K562 (cell line): ENCODE data around the gene DXO. TPM values are rescaled to one million over a fixed set of nuclear protein-coding genes. Genes with fewer than 3 reads are reported as not detected.

Source experiments
- ATAC-seq: fragments of 200-7000 bp; cut with Tn5 transposase; 3 replicates; pipeline ENCODE4 v1.9.1; 2020; ENCODE audit warnings: moderate library complexity
- BruUV-seq: library from RNA; stranded (reverse); fragments of 400-500 nt; replicated peaks from 2 replicates; lab custom pipeline; 2021; lab: Mats Ljungman, UMichigan
- CTCF ChIA-PET: fragments of 300-600 bp; formaldehyde crosslinking; extraction: SDS; loops from one replicate; lab custom pipeline; 2021; ENCODE audit warnings: low intra/inter-chr PET ratio; lab: Yijun Ruan, JAX
- POLR2A ChIA-PET: fragments of 300-600, 350-650 bp; sonication (Branson Sonifier 250); formaldehyde crosslinking; extraction: SDS; loops from one replicate; lab custom pipeline; 2021; ENCODE audit warnings: antibody characterized with exemption, inconsistent platforms; lab: Yijun Ruan, JAX
- DNase-seq, 4 experiments: peaks; one replicate each; pipeline versions ENCODE4 v3.0.0 to v3.0.0-alpha.2; 2011 to 2018; ENCODE audit warnings: low spot score in 3 of 4, mixed read lengths in 3 of 4; ENCODE audit errors: extremely low read depth in 1 of 4
- FAIRE-seq: peaks from 2 replicates; lab custom pipeline; 2011; peaks lifted over from hg19 to GRCh38; lab: Jason Lieb, UNC
- H2AFZ ChIP-seq: 2 replicates; pipeline ENCODE4 v1.6.0; 2011; ENCODE audit warnings: low read depth, low read length, control low read depth, inconsistent platforms
- H3K27ac ChIP-seq: fragments of 200-600 bp; 3 replicates; pipeline ENCODE4 v1.8.0; 2011; ENCODE audit warnings: low read depth, mild to moderate bottlenecking, control low read depth, inconsistent platforms, low read length, moderate library complexity, mixed read lengths; ENCODE audit errors: extremely low read depth
- H3K27me3 ChIP-seq, 2 experiments: fragments of 300-600 bp in 1 of 2; 2 replicates in 1 of 2; 3 replicates in 1 of 2; pipeline versions ENCODE4 v1.6.0 to v1.8.0; 2011; ENCODE audit warnings: inconsistent platforms in 2 of 2, low read length in 2 of 2, mild to moderate bottlenecking in 1 of 2, mixed read lengths in 1 of 2, moderate library complexity in 1 of 2; ENCODE audit not compliant: control insufficient read depth in 2 of 2, insufficient read depth in 2 of 2
- H3K36me3 ChIP-seq: fragments of 300-600 bp; 3 replicates; pipeline ENCODE4 v1.8.0; 2011; ENCODE audit warnings: mild to moderate bottlenecking, low read length, inconsistent platforms; ENCODE audit not compliant: control insufficient read depth, insufficient read depth
- H3K4me1 ChIP-seq, 2 experiments: fragments of 200-600 bp in 1 of 2; replicated peaks in 1 of 2; 2 replicates in 1 of 2; 3 replicates in 1 of 2; pipeline versions ENCODE4 v1.5.1 to v1.8.0; 2011; ENCODE audit warnings: inconsistent platforms in 2 of 2, low read length in 2 of 2, mild to moderate bottlenecking in 1 of 2, mixed read lengths in 1 of 2, moderate library complexity in 1 of 2; ENCODE audit not compliant: control insufficient read depth in 2 of 2, insufficient read depth in 2 of 2
- H3K4me2 ChIP-seq: 2 replicates; pipeline ENCODE4 v1.6.1; 2011; ENCODE audit warnings: low read length, control low read depth, inconsistent platforms, mixed read lengths; ENCODE audit not compliant: insufficient read depth
- H3K4me3 ChIP-seq: fragments of 200-600 bp; sonication (generic), shearing (Covaris generic); 2 replicates; pipeline ENCODE4 v1.5.1; 2016; ENCODE audit warnings: control low read depth, inconsistent platforms
- H3K79me2 ChIP-seq: fragments of 200-600 bp; 3 replicates; pipeline ENCODE4 v1.8.0; 2011; ENCODE audit warnings: low read length, inconsistent platforms; ENCODE audit not compliant: control insufficient read depth, insufficient read depth
- H3K9ac ChIP-seq, 2 experiments: 2 replicates each; pipeline versions ENCODE4 v1.6.0 to v1.6.1; 2011; ENCODE audit warnings: low read depth in 2 of 2, low read length in 2 of 2, control low read depth in 1 of 2, inconsistent platforms in 1 of 2, mild to moderate bottlenecking in 1 of 2, mixed read lengths in 1 of 2; ENCODE audit not compliant: insufficient read depth in 1 of 2
- H3K9me1 ChIP-seq: one replicate; pipeline ENCODE4 v1.6.0; 2011; ENCODE audit warnings: inconsistent platforms, mild to moderate bottlenecking, low read length, moderate library complexity; ENCODE audit not compliant: control insufficient read depth, insufficient read depth
- H3K9me3 ChIP-seq: replicated peaks from 2 replicates; pipeline ENCODE4 v1.5.1; 2011; ENCODE audit warnings: low read depth, low read length, inconsistent platforms; ENCODE audit not compliant: control insufficient read depth, insufficient read depth
- H4K20me1 ChIP-seq: replicated peaks from 2 replicates; pipeline ENCODE4 v1.6.1; 2011; ENCODE audit warnings: low read length, inconsistent platforms, mixed read lengths; ENCODE audit not compliant: control insufficient read depth, insufficient read depth
- FOS ChIP-seq: IDR thresholded peaks from 3 replicates; pipeline ENCODE4 v1.6.1; 2011; ENCODE audit not compliant: insufficient read length; ENCODE audit errors: extremely low read depth
- GATAD2A ChIP-seq: fragments of 450-650 bp; IDR thresholded peaks from 2 replicates; pipeline ENCODE4 v1.6.1; 2017
- MCM7 ChIP-seq, 2 experiments: fragments of 450-650 bp; IDR thresholded peaks; 2 replicates each; pipeline ENCODE4 v1.6.1; 2016 to 2018
- STAT5A ChIP-seq: IDR thresholded peaks from 2 replicates; pipeline ENCODE4 v1.6.1; 2012; ENCODE audit warnings: low read length, inconsistent platforms, borderline replicate concordance
- ZFP36 ChIP-seq: fragments of 150-350 bp; IDR thresholded peaks from 2 replicates; pipeline ENCODE4 v1.6.1; 2018; ENCODE audit warnings: low read length, low read depth; ENCODE audit not compliant: partially characterized antibody
- WGBS: fragments of 100-300 bp; shearing (Covaris generic); methylation state at CpG from one replicate; pipeline ENCODE4 v1.1.6; 2016; ENCODE audit warnings: low coverage, mixed read lengths; ENCODE audit not compliant: insufficient coverage; ENCODE audit errors: missing lambda C conversion rate; 5-methylcytosine and 5-hydroxymethylcytosine counted together
- in situ Hi-C: fragments of 300-500 bp; cut with MboI; formaldehyde crosslinking; loops from 4 replicates; pipeline ENCODE4 v1.15.0; 2018; ENCODE audit warnings: inconsistent platforms, mixed read lengths
- intact Hi-C: fragments of 100-400 bp; cut with micrococcal nuclease; formaldehyde crosslinking; loops from 2 replicates; pipeline ENCODE4 v1.14.2; 2022
- polyA plus RNA-seq, 8 experiments: library from polyadenylated mRNA; depleted of rRNA in 4 of 8; stranded (reverse) in 5 of 8; unstranded in 3 of 8; fragments of >200 nt; fragmentation: Nextera tagmentation in 2 of 8; fragmentation: Illumina TruSeq in 1 of 8; extraction: Ambion mirVana in 2 of 8; extraction: Trizol in 1 of 8; gene quantifications; 2 replicates each; pipeline versions ENCODE4 v1.2.1 to v1.2.3, GENCODE V29; 2011 to 2014; ENCODE audit warnings: inconsistent platforms in 1 of 8, missing spikeins in 1 of 8
- total RNA-seq, 7 experiments: library from RNA; depleted of rRNA in 6 of 7; stranded (reverse); fragments of >200 nt in 6 of 7; fragmentation: Illumina TruSeq in 2 of 7; extraction: Trizol in 2 of 7; gene quantifications; 2 replicates each; pipeline versions ENCODE4 v1.2.1 to v1.2.3, GENCODE V29; 2011 to 2021; ENCODE audit warnings: low replicate concordance in 1 of 7
- TF ChIP-seq, protein P1 (sequence below): fragments of 250-450 bp; sonication (Bioruptor Pico); IDR thresholded peaks from 2 replicates; pipeline ENCODE4 v1.4.0; 2020; ENCODE audit warnings: mild to moderate bottlenecking

Gene DXO
- total and polyA plus RNA-seq, 9 of the 15 experiments (the other 6 are each of a cell fraction or from before 2014, with no cell fraction given) = 6.4 to 35.1 (median 19.4) TPM

- no peak for FAIRE-seq
- H3K9ac ChIP-seq = peak overlapping the region in 1 of 2 experiments; percentile 6; a peak in 1 of 4 replicates
- no peak overlapping the region for H3K4me3 ChIP-seq
- TF ChIP-seq STAT5A (no peak), GATAD2A (no peak), ZFP36 (no peak), MCM7 (IDR thresholded peaks at IDR 0.05) (no peak), FOS (no peak)
- TF ChIP-seq, protein P1, sequence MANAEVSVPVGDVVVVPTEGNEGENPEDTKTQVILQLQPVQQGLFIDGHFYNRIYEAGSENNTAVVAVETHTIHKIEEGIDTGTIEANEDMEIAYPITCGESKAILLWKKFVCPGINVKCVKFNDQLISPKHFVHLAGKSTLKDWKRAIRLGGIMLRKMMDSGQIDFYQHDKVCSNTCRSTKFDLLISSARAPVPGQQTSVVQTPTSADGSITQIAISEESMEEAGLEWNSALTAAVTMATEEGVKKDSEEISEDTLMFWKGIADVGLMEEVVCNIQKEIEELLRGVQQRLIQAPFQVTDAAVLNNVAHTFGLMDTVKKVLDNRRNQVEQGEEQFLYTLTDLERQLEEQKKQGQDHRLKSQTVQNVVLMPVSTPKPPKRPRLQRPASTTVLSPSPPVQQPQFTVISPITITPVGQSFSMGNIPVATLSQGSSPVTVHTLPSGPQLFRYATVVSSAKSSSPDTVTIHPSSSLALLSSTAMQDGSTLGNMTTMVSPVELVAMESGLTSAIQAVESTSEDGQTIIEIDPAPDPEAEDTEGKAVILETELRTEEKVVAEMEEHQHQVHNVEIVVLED = no peak
- TF ChIP-seq, all 486 proteins: peak for 0
- peaks cover 14% of the 10 kb centered on the region for H3K79me2 ChIP-seq
- no peaks in the 10 kb centered on the region for H3K9me3 ChIP-seq
- ChIA-PET CTCF (interaction anchor here (0.7 to 1.8 kb wide), 2 partner anchors 272 to 407 kb away, joined by 3 to 8 read pairs; partner anchors contain the start of gene LY6G5C), POLR2A (interaction anchor here (0.7 to 2.4 kb wide), 13 partner anchors 10 to 274 kb away, joined by 3 to 10 read pairs (median 5); partner anchors contain the start of genes DXO, EHMT2, HSPA1B and NEU1)
- H3K27ac ChIP-seq = peak overlapping the region; percentile 4; the same call in 1 of the 3 replicates
- no peaks in the 10 kb centered on the region for H4K20me1 ChIP-seq
- ATAC-seq = no peak
- in situ Hi-C loops (loop anchor here (10.0 kb wide), 1 partner anchor 92 kb away; no protein-coding TSS in a partner anchor), intact Hi-C loops (no loop called here)
- DNase-seq = no peak
- 66% methylated on average over 5 of the region's 5 CpGs for WGBS
- H3K4me2 ChIP-seq = no peak overlapping the region
- no peak overlapping the region for H2AFZ ChIP-seq
- H3K36me3 ChIP-seq = peaks cover 65% of the 10 kb centered on the region
- peaks cover 15 to 26% of the 10 kb centered on the region in 2 experiments for H3K4me1 ChIP-seq
- H3K9me1 ChIP-seq = peaks cover 7% of the 10 kb centered on the region
- no peaks in the 10 kb centered on the region for H3K27me3 ChIP-seq
- no TSS peak for BruUV-seq
Observed at GRCh38 chr6:31952890-31953289, 19.0 kb downstream of the DXO start.
